IPS DF 6.9 (cell line): ENCODE measurements around the gene FOXK2.
"Not testable (repeated sequence)": the region's sequence is repeated elsewhere in the genome, so short reads cannot be mapped to it uniquely, and the experiment has no call there.

ENCODE experiments used
- DNase-seq: peaks from one replicate; pipeline ENCODE4 v3.0.0-alpha.2; 2013; ENCODE audit warnings: low read depth, low spot score
- H3K27ac ChIP-seq: one replicate; pipeline ENCODE4 v1.5.1; 2013; ENCODE audit warnings: low read length, control low read depth
- H3K27me3 ChIP-seq: 2 replicates; pipeline ENCODE4 v1.6.1; 2013; ENCODE audit warnings: mild to moderate bottlenecking, low read length; ENCODE audit not compliant: control insufficient read depth, insufficient read depth
- H3K36me3 ChIP-seq: 2 replicates; pipeline ENCODE4 v1.6.1; 2013; ENCODE audit warnings: low read length; ENCODE audit not compliant: control insufficient read depth, insufficient read depth
- H3K4me1 ChIP-seq: 2 replicates; pipeline ENCODE4 v1.6.1; 2013; ENCODE audit warnings: low read length; ENCODE audit not compliant: control insufficient read depth, insufficient read depth
- H3K4me3 ChIP-seq: 2 replicates; pipeline ENCODE4 v1.5.1; 2013; ENCODE audit warnings: mild to moderate bottlenecking, low read length
- H3K9me3 ChIP-seq: 2 replicates; pipeline ENCODE4 v1.6.1; 2013; ENCODE audit warnings: low read length, inconsistent platforms; ENCODE audit not compliant: control insufficient read depth, insufficient read depth
- WGBS: extraction: QIAGEN DNeasy Blood & Tissue Kit; methylation state at CpG from one replicate; pipeline ENCODE4 v1.1.7; 2013; ENCODE audit warnings: mixed read lengths, missing lambda C conversion rate; ENCODE audit not compliant: insufficient read length, insufficient coverage; 5-methylcytosine and 5-hydroxymethylcytosine counted together

The FOXK2 gene

DNA sequence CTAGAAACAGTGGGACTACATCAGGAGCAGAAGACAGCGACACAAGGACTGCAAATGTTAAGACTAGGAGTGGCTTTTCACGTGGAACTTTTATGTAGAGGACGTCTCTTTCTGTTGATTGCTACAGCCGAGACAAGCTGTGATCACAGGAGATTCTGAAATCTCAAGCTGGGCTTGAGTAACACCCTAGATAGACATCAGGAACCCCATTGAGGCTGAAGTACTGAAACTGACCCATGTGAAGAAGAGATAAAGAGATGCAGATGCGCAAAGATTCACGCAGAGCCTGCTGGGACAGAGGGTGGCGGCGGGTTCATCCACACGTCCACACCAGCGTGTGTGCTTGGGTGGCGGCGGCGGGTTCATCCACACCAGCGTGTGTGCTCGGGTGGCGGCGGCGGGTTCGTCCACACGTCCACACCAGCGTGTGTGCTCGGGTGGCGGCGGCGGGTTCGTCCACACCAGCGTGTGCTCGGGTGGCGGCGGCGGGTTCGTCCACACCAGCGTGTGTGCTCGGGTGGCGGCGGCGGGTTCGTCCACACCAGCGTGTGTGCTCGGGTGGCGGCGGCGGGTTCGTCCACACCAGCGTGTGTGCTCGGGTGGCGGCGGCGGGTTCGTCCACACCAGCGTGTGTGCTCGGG is 56.2 kb downstream of the FOXK2 start:
- not testable (repeated sequence) for H3K27me3 ChIP-seq, DNase-seq, H3K4me1 ChIP-seq, H3K9me3 ChIP-seq, H3K4me3 ChIP-seq, H3K27ac ChIP-seq
- 0 out of 2 replicates have a peak, but pooled peaks cover 13% of the 10 kb centered on the region for H3K36me3 ChIP-seq
- WGBS, result no CpG with 5 or more reads among the region's 52 CpGs

DNA sequence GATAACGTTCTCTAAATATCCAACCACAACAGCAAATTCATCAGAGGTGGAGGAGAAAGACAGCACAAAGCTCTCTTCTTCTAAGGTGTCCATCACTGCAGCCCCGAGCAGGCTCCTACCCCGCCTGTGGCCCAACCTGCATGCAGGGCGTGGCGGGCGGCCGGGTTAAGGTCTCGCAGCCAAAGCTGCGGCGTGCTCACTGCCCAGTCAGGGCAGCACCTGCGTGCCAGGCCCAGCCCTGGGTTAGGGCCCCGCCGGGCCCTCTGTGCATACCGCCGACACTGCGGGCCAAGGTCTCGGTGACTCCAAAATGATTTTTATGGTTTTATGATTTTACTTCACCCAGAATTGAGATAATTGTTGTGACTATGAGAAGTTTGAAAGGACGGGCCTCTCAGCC is 57.8 kb downstream of the FOXK2 start:
- Histone ChIP-seq H3K27me3 (no peaks in the 10 kb centered on the region), H3K9me3 (no peaks in the 10 kb centered on the region), H3K4me1 (no peaks in the 10 kb centered on the region), H3K4me3 (no peak overlapping the region), H3K36me3 (peaks cover 14% of the 10 kb centered on the region; the same call in 1 of the 2 replicates), H3K27ac (no peak overlapping the region)
- DNase-seq, result no peak
- no CpG with 5 or more reads among the region's 18 CpGs for WGBS

DNA sequence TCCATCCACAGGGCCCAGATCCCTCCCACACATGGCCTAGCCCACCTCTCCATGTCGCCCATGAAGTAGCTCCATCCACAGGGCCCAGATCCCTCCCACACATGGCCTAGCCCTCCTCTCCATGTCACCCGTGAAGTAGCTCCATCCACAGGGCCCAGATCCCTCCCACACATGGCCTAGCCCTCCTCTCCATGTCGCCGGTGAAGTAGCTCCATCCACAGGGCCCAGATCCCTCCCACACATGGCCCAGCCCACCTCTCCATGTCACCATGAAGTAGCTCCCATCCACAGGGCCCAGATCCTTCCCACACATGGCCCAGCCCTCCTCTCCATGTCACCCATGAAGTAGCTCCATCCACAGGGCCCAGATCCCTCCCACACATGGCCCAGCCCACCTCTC is 60.4 kb downstream of the FOXK2 start:
- not testable (repeated sequence) for H3K27ac ChIP-seq, H3K9me3 ChIP-seq, H3K27me3 ChIP-seq, H3K4me1 ChIP-seq, H3K4me3 ChIP-seq, DNase-seq
- H3K36me3 ChIP-seq, result peaks cover 20% of the 10 kb centered on the region
- WGBS, result no CpG with 5 or more reads among the region's 4 CpGs

DNA sequence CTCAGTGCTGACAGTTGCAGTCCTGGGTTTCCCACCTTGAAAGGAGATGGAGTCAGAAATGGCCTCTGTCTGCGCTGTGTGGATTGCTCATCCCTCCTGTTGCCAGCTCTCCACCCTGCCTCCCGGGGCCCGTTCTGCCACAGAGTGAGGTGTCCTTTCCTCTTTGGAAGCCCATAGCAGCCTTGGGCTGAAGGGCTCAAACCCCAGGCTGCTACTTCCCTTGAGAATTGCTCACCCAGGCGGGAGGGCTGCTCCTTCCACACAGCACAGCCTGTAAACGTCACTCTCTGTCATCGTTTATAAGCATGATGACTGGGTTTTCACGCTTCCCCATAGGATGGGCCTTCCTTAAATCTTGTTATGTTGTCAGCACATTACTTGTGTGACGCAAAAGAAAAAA is 62.7 kb downstream of the FOXK2 start:
- no CpG with 5 or more reads among the region's 8 CpGs for WGBS
- Histone ChIP-seq H3K9me3 (no peaks in the 10 kb centered on the region), H3K36me3 (peaks cover 30% of the 10 kb centered on the region), H3K4me3 (no peak overlapping the region), H3K4me1 (no peaks in the 10 kb centered on the region), H3K27me3 (no peaks in the 10 kb centered on the region), H3K27ac (no peak overlapping the region)
- no peak for DNase-seq

DNA sequence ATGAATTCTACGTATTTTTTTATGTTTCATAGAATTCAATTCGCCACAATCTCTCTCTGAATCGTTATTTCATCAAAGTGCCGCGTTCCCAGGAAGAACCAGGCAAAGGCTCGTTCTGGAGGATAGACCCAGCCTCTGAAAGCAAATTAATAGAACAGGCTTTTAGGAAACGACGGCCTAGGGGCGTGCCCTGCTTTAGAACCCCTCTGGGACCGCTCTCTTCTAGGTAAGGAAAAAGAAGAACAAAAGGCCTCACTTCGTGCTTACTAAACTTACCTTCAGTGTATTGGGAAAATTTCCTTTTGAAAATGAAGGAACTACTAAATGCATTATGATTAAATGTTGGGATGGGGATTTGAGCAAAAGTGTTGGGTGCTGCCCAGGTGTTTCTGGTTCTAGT is 63.2 kb downstream of the FOXK2 start:
- no peak for DNase-seq
- no peaks in the 10 kb centered on the region for H3K4me1 ChIP-seq
- no peaks in the 10 kb centered on the region for H3K27me3 ChIP-seq
- no peak overlapping the region for H3K4me3 ChIP-seq
- no CpG with 5 or more reads among the region's 11 CpGs for WGBS
- H3K9me3 ChIP-seq, result no peaks in the 10 kb centered on the region
- H3K27ac ChIP-seq, result no peak overlapping the region
- H3K36me3 ChIP-seq, result peaks cover 35% of the 10 kb centered on the region

DNA sequence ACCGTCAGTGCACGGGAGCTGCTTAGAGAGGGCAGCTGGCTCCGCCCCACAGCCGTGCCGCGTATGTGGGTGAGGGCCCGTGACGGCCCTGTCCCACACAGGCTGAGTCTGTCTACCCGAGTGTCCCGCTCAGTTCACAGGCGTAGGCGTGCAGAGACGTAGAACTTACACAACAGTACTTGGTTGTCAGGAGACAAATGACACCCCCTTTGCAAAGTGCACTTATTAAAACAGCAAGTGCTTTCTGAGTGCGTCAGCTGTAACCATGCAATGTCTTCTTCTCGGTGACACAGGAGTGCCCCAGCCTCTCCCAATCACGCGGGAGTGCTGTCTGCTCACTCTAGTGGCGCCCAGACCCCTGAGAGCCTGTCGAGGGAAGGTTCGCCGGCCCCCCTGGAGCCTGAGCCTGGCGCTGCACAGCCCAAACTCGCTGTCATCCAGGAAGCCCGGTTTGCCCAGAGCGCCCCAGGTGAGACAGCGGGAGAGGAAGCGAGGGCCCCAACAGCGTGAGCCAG is 64.2 kb downstream of the FOXK2 start:
- H3K36me3 ChIP-seq, result peaks cover 37% of the 10 kb centered on the region

DNA sequence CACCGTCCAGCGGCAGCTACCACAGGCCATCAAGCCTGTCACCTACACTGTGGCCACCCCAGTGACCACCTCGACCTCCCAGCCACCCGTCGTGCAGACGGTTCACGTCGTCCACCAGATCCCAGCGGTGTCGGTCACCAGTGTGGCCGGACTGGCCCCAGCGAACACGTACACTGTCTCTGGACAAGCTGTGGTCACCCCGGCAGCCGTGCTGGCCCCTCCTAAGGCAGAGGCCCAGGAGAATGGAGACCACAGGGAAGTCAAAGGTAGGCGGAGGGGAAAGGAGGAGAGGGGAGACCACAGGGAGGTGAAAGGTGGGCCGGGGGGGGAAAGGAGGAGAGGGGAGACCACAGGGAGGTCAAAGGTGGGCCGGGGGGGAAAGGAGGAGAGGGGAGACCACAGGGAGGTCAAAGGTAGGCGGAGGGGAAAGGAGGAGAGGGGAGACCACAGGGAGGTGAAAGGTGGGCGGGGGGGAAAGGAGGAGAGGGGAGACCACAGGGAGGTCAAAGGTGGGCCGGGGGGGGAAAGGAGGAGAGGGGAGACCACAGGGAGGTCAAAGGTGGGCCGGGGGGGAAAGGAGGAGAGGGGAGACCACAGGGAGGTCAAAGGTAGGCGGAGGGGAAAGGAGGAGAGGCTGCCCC is 66.5 kb downstream of the FOXK2 start:
- not testable (repeated sequence) for H3K9me3 ChIP-seq, H3K27ac ChIP-seq, H3K27me3 ChIP-seq, H3K4me1 ChIP-seq, H3K4me3 ChIP-seq, DNase-seq
- H3K36me3 ChIP-seq, result peaks cover 37% of the 10 kb centered on the region
- WGBS, result no CpG with 5 or more reads among the region's 23 CpGs

More for the DNA sequence above, 64.2 kb downstream of the FOXK2 start:
- Histone ChIP-seq H3K9me3 (no peaks in the 10 kb centered on the region), H3K4me1 (no peaks in the 10 kb centered on the region), H3K27me3 (no peaks in the 10 kb centered on the region), H3K4me3 (no peak overlapping the region), H3K27ac (no peak overlapping the region)
- DNase-seq, result no peak
- WGBS, result no CpG with 5 or more reads among the region's 28 CpGs

DNA sequence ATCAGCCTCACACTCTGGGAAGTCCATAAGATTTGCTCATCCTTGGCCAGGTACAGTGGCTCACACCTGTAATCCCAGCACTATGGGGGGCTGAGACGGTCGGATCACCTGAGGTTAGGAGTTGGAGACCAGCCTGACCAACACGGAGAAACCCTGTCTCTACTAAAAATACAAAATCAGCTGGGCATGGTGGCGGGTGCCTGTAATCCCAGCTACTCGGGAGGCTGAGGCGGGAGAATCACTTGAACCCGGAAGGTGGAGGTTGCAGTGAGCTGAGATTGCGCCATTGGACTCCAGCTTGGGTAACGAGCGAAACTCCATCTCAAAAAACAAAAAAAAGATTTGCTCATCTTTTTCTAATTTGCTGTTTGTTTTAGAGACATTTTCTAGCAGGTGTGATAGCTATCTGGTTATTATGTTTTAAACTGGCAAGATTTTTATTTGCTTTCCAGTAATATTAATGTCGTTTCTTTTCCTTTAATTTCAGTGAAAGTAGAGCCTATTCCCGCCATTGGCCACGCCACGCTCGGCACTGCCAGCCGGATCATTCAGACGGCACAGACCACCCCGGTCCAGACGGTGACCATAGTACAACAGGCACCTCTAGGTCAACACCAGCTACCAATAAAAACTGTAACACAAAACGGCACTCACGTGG is 67.2 kb downstream of the FOXK2 start:
- DNase-seq, result no peak
- H3K4me1 ChIP-seq, result no peaks in the 10 kb centered on the region
- no peak overlapping the region for H3K27ac ChIP-seq
- no peaks in the 10 kb centered on the region for H3K9me3 ChIP-seq
- H3K36me3 ChIP-seq, result peaks cover 39% of the 10 kb centered on the region
- WGBS, result no CpG with 5 or more reads among the region's 21 CpGs
- no peaks in the 10 kb centered on the region for H3K27me3 ChIP-seq
- no peak overlapping the region for H3K4me3 ChIP-seq

DNA sequence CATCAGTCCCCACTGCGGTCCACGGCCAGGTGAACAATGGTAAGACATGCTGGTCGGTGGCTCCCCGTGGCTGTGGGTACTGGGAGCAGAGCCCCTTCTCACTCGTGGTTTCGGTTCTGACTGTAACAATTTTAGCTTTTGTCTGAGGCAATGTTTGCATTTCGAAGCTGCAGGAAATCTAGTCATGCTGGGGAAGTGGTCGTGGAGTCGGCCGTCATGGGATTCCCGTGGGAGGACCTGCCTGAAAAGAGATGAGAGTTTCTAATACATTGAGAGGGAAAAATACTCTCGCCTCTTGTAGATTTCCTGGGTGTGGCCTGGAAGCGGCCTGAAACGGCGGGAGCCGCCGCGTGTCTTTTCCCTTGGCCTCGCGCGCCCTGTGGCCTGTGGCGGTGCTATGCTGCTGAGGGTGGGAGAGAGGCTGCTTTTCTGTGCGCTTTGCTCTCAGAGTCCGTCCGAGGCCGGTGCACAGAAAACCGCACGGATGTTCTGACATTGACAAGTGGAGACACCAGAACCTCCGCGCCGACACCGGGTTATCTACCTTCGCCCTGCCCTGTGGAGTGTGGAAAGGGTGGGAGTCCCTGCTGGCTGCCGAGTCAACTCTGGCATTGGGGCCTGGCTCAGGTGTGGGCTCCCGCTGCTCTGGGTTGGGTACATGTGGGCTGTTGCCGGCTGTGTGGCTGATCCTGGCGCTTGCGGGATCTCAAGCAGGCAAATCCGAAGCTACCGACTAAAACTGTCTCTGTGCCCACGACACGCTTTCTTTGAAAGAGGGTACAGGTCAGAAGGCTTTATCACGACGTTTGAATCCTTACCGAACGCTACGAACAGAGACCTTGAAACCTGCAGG is 67.9 kb downstream of the FOXK2 start:
- H3K36me3 ChIP-seq, result peaks cover 34% of the 10 kb centered on the region
- no CpG with 5 or more reads among the region's 47 CpGs for WGBS
- no peaks in the 10 kb centered on the region for H3K27me3 ChIP-seq
- no peak overlapping the region for H3K27ac ChIP-seq
- DNase-seq, result no peak
- no peaks in the 10 kb centered on the region for H3K9me3 ChIP-seq
- H3K4me3 ChIP-seq, result no peak overlapping the region
- H3K4me1 ChIP-seq, result no peaks in the 10 kb centered on the region
